GM06990 (cell line): ENCODE results near the gene VASP.

Experiments
- DNase-seq: peaks from one replicate; pipeline ENCODE4 v3.0.0-alpha.2; 2011; ENCODE audit not compliant: insufficient read length; ENCODE audit errors: extremely low read depth
- H3K27me3 ChIP-seq: replicated peaks from 2 replicates; pipeline ENCODE4 v1.6.0; 2011; ENCODE audit warnings: low read length; ENCODE audit not compliant: control insufficient read depth, insufficient read depth
- H3K36me3 ChIP-seq: 2 replicates; pipeline ENCODE4 v1.5.1; 2011; ENCODE audit warnings: low read length; ENCODE audit not compliant: control insufficient read depth, insufficient read depth
- H3K4me3 ChIP-seq: replicated peaks from 2 replicates; pipeline ENCODE4 v1.5.1; 2011; ENCODE audit warnings: low read depth, mild to moderate bottlenecking, control low read depth, low read length
- TF ChIP-seq, protein P1 (sequence below): IDR thresholded peaks from 2 replicates; pipeline ENCODE4 v1.5.1; 2011; ENCODE audit warnings: low read length, control low read depth, mild to moderate bottlenecking, inconsistent platforms; ENCODE audit not compliant: insufficient read depth, poor library complexity, severe bottlenecking

Gene VASP

DNA sequence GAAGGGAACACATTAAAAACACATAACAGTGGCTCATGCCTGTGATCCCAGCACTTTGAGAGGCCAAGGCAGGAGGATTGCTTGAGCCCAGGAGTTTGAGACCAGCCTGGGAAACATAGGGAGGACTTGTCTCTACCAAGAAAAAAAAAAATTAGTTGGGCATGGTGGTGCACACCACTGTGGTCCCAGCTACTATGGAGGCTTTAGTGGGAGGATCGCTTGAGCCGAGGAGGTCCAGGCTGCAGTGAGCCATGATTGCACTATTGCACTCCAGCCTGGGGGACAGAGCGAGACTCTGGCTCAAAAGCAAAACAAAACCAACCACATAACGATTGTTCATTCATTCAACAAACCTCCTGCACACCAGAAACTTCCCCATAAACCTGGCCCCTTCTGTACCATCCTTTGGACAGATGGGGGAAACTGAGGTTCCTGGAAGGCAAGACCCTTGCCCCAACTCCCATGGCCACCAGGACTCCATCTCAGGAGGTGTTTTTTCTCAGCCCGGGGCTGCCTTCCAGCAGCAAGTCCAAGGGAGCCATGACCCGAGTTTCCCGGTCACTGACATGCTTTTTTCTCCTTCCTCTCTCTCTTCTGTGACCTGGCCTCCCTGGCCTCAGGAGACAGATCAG is 35.2 kb upstream of the VASP start:
- TF ChIP-seq, protein P1, sequence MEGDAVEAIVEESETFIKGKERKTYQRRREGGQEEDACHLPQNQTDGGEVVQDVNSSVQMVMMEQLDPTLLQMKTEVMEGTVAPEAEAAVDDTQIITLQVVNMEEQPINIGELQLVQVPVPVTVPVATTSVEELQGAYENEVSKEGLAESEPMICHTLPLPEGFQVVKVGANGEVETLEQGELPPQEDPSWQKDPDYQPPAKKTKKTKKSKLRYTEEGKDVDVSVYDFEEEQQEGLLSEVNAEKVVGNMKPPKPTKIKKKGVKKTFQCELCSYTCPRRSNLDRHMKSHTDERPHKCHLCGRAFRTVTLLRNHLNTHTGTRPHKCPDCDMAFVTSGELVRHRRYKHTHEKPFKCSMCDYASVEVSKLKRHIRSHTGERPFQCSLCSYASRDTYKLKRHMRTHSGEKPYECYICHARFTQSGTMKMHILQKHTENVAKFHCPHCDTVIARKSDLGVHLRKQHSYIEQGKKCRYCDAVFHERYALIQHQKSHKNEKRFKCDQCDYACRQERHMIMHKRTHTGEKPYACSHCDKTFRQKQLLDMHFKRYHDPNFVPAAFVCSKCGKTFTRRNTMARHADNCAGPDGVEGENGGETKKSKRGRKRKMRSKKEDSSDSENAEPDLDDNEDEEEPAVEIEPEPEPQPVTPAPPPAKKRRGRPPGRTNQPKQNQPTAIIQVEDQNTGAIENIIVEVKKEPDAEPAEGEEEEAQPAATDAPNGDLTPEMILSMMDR: no peak
- no peak for DNase-seq
- H3K27me3 ChIP-seq: no peaks in the 10 kb centered on the region
- no peak overlapping the region for H3K4me3 ChIP-seq
- no peaks in the 10 kb centered on the region for H3K36me3 ChIP-seq

DNA sequence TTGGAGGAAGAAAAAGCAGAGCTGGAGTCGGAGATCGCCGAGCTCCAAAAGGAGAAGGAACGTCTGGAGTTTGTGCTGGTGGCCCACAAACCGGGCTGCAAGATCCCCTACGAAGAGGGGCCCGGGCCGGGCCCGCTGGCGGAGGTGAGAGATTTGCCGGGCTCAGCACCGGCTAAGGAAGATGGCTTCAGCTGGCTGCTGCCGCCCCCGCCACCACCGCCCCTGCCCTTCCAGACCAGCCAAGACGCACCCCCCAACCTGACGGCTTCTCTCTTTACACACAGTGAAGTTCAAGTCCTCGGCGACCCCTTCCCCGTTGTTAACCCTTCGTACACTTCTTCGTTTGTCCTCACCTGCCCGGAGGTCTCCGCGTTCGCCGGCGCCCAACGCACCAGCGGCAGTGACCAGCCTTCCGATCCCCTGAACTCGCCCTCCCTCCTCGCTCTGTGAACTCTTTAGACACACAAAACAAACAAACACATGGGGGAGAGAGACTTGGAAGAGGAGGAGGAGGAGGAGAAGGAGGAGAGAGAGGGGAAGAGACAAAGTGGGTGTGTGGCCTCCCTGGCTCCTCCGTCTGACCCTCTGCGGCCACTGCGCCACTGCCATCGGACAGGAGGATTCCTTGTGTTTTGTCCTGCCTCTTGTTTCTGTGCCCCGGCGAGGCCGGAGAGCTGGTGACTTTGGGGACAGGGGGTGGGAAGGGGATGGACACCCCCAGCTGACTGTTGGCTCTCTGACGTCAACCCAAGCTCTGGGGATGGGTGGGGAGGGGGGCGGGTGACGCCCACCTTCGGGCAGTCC is 34.5 kb upstream of the VASP start:
- TF ChIP-seq, protein P1: no peak
- Histone ChIP-seq H3K4me3 (no peak overlapping the region), H3K27me3 (no peaks in the 10 kb centered on the region), H3K36me3 (no peaks in the 10 kb centered on the region)
- no peak for DNase-seq

GRCh38 chr19:45473367-45473681 is 34.0 kb upstream of the VASP start:
- TF ChIP-seq, protein P1: no peak
- no peak overlapping the region for H3K4me3 ChIP-seq
- no peaks in the 10 kb centered on the region for H3K27me3 ChIP-seq
- no peak for DNase-seq
- no peaks in the 10 kb centered on the region for H3K36me3 ChIP-seq

DNA sequence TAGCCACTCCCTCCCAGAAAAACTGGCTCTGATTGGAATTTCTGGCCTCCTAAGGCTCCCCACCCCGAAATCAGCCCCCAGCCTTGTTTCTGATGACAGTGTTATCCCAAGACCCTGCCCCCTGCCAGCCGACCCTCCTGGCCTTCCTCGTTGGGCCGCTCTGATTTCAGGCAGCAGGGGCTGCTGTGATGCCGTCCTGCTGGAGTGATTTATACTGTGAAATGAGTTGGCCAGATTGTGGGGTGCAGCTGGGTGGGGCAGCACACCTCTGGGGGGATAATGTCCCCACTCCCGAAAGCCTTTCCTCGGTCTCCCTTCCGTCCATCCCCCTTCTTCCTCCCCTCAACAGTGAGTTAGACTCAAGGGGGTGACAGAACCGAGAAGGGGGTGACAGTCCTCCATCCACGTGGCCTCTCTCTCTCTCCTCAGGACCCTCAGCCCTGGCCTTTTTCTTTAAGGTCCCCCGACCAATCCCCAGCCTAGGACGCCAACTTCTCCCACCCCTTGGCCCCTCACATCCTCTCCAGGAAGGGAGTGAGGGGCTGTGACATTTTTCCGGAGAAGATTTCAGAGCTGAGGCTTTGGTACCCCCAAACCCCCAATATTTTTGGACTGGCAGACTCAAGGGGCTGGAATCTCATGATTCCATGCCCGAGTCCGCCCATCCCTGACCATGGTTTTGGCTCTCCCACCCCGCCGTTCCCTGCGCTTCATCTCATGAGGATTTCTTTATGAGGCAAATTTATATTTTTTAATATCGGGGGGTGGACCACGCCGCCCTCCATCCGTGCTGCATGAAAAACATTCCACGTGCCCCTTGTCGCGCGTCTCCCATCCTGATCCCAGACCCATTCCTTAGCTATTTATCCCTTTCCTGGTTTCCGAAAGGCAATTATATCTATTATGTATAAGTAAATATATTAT is 33.3 kb upstream of the VASP start:
- TF ChIP-seq, protein P1: no peak
- Histone ChIP-seq H3K36me3 (no peaks in the 10 kb centered on the region), H3K27me3 (no peaks in the 10 kb centered on the region), H3K4me3 (no peak overlapping the region)
- DNase-seq: no peak

GRCh38 chr19:45474606-45475521 is 32.4 kb upstream of the VASP start:
- no peaks in the 10 kb centered on the region for H3K36me3 ChIP-seq
- TF ChIP-seq, protein P1: no peak
- H3K27me3 ChIP-seq: no peaks in the 10 kb centered on the region
- DNase-seq: no peak
- H3K4me3 ChIP-seq: no peak overlapping the region
